ENCODE data around the gene PRG3.

The PRG3 gene

GRCh38 chr11:57395905-57396623 is 15.1 kb upstream of the PRG3 start:
- TF ChIP-seq, protein P1, sequence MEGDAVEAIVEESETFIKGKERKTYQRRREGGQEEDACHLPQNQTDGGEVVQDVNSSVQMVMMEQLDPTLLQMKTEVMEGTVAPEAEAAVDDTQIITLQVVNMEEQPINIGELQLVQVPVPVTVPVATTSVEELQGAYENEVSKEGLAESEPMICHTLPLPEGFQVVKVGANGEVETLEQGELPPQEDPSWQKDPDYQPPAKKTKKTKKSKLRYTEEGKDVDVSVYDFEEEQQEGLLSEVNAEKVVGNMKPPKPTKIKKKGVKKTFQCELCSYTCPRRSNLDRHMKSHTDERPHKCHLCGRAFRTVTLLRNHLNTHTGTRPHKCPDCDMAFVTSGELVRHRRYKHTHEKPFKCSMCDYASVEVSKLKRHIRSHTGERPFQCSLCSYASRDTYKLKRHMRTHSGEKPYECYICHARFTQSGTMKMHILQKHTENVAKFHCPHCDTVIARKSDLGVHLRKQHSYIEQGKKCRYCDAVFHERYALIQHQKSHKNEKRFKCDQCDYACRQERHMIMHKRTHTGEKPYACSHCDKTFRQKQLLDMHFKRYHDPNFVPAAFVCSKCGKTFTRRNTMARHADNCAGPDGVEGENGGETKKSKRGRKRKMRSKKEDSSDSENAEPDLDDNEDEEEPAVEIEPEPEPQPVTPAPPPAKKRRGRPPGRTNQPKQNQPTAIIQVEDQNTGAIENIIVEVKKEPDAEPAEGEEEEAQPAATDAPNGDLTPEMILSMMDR (IDR thresholded peaks at IDR 0.05; ENCODE audit: control insufficient read depth, extremely low read depth, insufficient read depth), result no peak
- no peak overlapping the region for H3K4me3 ChIP-seq (ENCODE audit: low read depth, low read length)
- DNase-seq (ENCODE audit: low read depth), result no peak

DNA sequence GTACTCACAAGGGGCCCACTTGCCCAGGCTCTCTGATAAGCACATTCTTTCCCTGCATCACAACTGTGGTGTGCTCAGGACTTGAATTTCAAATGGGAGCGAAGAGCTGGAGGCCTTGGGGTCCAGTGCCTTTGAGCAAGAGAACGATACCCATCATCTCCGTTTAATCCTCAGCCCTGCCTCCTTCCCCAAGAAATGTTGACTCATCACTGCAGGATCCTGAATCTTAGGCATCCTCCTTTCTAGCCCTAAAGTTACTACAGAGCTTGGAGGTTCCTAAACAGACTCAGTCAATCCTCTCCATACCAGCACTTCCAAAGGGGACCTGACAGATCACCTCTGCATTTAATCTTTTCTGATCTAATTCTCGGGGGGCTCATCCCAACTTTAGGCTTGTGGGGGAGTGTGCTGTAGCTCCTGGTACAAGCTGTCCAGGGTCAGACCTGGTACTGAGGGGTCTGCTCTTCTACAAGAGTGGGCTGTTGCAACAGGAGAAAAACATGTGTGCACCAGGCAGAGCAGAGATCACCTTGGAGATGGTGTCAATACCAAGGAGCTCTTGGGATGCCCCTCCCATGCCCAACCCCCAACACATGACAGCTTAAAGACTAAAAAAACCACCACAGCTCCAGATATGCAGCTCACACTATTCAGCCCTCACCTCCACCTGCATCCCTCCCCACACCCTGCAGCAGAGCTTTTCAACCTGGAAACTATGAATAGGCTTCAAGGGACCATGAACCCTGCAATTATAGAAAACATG is 13.4 kb upstream of the PRG3 start:
- TF ChIP-seq, protein P1 (IDR thresholded peaks at IDR 0.05; ENCODE audit: control insufficient read depth, extremely low read depth, insufficient read depth), result no peak
- DNase-seq (ENCODE audit: low read depth), result no peak
- H3K4me3 ChIP-seq (ENCODE audit: low read depth, low read length), result no peak overlapping the region

GRCh38 chr11:57392763-57393105 is 11.8 kb upstream of the PRG3 start:
- H3K4me3 ChIP-seq (ENCODE audit: low read depth, low read length), result no peak overlapping the region
- TF ChIP-seq, protein P1 (IDR thresholded peaks at IDR 0.05; ENCODE audit: control insufficient read depth, extremely low read depth, insufficient read depth), result no peak
- DNase-seq (ENCODE audit: low read depth), result no peak

DNA sequence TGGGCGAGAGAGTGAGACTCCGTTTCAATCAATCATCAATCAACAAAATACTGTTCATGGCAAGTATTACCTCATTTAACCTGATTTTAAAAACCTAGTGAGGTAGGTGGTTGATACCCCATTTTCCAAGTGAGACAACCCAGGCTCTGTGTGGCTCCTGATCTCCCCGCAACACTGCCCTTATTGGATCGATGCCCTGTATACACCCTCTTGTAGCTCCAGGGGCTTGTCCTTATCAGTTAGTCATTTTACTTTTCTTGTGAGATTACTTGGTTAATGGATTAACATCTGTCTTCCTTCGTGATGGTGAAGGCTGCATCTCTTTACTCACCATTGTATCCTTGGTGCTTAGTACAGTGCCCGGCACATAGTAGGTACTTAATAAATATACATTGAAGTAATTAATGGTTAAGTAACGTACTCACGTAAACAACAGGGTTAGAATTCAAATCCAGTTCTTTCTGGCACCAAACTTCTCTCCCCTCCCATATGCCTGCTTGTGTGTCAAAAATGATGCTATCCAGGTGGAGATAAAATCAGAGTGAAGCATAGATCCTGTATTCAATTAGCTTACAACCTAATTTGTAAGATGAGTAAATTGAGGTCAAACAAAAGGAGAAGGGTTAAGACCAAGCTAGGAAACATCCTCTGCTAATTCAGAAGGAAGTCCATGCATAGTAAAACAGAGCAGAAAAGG is 11.3 kb upstream of the PRG3 start:
- TF ChIP-seq, protein P1 (IDR thresholded peaks at IDR 0.05; ENCODE audit: control insufficient read depth, extremely low read depth, insufficient read depth), result no peak
- no peak for DNase-seq (ENCODE audit: low read depth)

GRCh38 chr11:57391539-57391938 is 10.6 kb upstream of the PRG3 start:
- TF ChIP-seq, protein P1 (IDR thresholded peaks at IDR 0.05; ENCODE audit: control insufficient read depth, extremely low read depth, insufficient read depth), result no peak
- H3K4me3 ChIP-seq (ENCODE audit: low read depth, low read length), result no peak overlapping the region
- DNase-seq (ENCODE audit: low read depth), result no peak

More for the DNA sequence above, 11.3 kb upstream of the PRG3 start:
- H3K4me3 ChIP-seq (ENCODE audit: low read depth, low read length), result no peak overlapping the region

GRCh38 chr11:57391111-57391510 is 10.2 kb upstream of the PRG3 start:
- TF ChIP-seq, protein P1 (IDR thresholded peaks at IDR 0.05; ENCODE audit: control insufficient read depth, extremely low read depth, insufficient read depth), result no peak
- no peak overlapping the region for H3K4me3 ChIP-seq (ENCODE audit: low read depth, low read length)
- no peak for DNase-seq (ENCODE audit: low read depth)

All from LNCaP clone FGC (cell line).